Cardiac septum (tissue), 1 donor: ENCODE data around the gene PPP1R14D. TPM values are rescaled to one million over a fixed set of nuclear protein-coding genes. Genes with fewer than 3 reads are reported as not detected.
"Not testable (repeated sequence)": the region's sequence is repeated elsewhere in the genome, so short reads cannot be mapped to it uniquely, and the experiment has no call there.

ENCODE experiments used
- DNase-seq: peaks from one replicate; pipeline ENCODE4 v3.0.0-alpha.2; 2020; ENCODE audit warnings: low spot score
- intact Hi-C: fragments of 100-400 bp; cut with DNase I; formaldehyde crosslinking; loops from one replicate; pipeline ENCODE4 v1.14.0; 2022
- long read RNA-seq: library from polyadenylated mRNA; unstranded; transcript quantifications from one replicate; pipeline ENCODE4 v2.0.0, GENCODE V29; 2021
- total RNA-seq: library from RNA; stranded (reverse); fragmentation: NEBNext Ultra II Directional; extraction: Animal tissue kit (Norgen Biotek cat#: 25700); gene quantifications from one replicate; pipeline ENCODE4 v1.2.1, GENCODE V29; 2021
- donor health status: DM: no; HTN: no; CAD: no.

Gene PPP1R14D, protein sequence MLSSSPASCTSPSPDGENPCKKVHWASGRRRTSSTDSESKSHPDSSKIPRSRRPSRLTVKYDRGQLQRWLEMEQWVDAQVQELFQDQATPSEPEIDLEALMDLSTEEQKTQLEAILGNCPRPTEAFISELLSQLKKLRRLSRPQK
- not detected for total RNA-seq
- long read RNA-seq = 0 reads

DNA sequence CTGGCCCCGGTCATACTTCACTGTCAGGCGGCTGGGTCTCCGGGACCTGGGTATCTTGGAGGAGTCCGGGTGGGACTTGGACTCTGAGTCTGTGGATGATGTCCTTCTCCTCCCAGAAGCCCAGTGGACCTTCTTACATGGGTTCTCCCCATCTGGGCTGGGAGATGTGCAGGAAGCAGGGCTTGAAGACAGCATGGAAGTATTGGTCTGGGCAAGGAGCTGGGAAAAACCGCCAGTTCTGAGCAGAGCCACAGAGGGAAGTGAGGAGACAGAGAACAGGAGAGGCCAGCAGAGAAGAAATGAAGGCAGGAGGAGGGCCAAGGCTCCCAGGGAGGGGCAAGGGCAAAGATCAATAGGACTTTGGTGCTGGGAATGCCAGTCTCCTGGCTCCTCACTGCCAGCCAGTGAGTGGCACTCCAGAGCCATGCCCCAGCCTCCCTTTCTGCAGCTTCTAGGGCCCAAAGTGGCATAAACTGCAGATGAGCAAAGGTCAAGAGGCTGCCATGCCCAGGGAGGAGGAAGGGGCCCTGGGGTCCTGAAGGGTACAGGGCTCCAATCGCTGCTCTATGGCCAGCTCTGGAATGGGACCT, at the start of gene PPP1R14D:
PPP1R14D (minus strand) TSS at position 262 of the 590 bp plus-strand sequence; CDS start at position 195, 67 bp downstream.
- intact Hi-C loops = no loop called here
- DNase-seq = no peak

DNA sequence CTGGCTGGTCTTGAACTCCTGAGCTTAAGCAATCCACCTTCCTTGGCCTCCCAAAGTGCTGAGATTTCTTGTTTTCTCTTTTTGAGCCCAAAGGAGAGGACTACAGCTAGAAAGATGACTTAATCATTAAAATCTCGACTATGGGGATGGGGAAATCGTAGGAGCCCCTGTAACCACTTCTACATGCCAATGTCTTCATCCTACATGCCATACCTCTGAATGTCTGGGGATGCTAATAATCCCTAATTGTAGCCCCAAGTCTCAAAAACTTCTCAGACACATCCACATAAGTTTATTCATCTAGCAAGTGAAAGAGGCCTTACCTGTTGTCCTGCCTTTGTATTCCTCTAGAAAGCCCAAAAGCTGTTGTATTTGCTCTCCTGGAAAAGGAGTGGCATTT, 49.2 kb upstream of the PPP1R14D start:
- intact Hi-C loops = no loop called here
- DNase-seq = no peak

DNA sequence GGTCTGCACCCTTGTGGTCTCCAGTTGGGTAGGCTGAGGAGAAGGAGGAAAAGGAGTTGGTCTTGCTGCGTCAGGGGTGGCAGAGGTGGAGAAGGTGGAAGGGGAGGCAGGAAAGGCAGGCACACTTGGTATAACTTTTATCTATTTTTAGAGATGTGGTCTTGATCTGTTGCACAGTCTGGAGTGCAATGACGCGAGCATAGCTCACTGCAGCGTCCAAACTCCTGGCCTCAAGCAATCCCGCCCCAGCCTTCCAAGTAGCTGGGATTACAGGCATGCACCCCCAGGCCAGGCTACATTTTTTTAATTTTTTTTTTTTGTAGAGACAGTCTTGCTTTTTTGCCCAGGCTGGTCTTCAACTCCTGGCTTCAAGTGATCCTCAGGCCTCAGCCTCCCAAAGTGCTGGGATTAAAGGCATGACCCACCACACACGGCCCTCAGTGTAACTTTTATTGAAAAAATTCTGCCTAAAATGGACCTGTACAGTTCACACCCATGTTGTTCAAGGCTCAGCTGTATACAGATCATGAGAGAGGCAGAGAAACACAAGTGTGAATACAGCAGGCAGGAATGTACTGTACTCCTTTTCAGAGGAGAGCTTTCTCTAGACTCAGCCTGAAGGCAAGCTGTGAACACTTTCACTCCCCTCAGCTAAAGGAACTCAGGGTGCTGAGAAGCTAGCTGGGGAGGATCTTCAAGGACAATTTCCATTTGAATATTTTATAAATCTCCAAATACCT, 47.7 kb upstream of the PPP1R14D start:
- intact Hi-C loops = no loop called here

DNA sequence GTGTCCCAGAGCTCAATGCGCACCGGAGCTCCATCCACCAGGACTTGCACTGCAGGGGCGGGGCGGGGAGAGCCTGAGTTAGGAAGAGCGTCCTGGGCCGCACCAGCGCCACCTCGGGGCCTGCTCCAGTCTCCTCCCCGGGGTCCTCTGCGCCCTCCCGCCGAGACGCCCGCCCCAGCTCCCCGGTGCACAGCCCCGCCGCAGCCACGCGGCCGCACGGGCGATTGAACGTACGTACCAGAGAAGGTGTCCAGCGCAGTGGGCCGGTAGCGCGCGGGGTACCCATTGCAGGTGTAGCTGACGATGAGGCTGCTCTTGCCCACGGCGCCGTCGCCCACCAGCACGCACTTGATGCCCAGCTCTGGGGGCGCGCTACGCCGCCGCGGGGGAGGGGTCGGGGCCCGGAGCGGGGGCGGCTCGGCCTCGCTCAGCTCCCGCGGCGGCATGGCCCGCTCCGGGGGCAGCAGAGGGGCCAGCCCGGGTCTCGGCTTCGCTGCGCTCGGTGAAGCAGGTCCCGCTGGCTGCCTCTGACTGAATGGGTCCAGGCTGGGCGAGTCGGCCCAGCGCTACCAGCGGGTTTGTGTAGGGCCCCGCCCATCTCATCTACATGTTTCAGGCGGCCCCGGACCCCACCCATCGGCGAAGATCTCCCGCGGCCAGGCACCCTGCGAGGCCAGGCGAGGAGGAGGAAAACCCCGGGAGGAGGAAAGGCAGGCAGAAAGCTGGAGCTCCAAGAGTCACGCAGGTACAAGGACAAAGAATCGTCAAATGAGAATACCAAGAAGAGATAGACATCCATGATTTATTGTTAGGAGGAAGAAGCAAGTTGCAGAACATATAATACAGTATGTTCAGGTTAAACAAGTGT, 45.4 kb upstream of the PPP1R14D start, which contains the start of gene RHOV:
RHOV (minus strand) TSS at position 541 of the 868 bp plus-strand sequence; CDS start at position 446, 95 bp downstream.
- intact Hi-C loops = no loop called here
- DNase-seq = no peak

More for the DNA sequence above, 47.7 kb upstream of the PPP1R14D start:
- DNase-seq = no peak

DNA sequence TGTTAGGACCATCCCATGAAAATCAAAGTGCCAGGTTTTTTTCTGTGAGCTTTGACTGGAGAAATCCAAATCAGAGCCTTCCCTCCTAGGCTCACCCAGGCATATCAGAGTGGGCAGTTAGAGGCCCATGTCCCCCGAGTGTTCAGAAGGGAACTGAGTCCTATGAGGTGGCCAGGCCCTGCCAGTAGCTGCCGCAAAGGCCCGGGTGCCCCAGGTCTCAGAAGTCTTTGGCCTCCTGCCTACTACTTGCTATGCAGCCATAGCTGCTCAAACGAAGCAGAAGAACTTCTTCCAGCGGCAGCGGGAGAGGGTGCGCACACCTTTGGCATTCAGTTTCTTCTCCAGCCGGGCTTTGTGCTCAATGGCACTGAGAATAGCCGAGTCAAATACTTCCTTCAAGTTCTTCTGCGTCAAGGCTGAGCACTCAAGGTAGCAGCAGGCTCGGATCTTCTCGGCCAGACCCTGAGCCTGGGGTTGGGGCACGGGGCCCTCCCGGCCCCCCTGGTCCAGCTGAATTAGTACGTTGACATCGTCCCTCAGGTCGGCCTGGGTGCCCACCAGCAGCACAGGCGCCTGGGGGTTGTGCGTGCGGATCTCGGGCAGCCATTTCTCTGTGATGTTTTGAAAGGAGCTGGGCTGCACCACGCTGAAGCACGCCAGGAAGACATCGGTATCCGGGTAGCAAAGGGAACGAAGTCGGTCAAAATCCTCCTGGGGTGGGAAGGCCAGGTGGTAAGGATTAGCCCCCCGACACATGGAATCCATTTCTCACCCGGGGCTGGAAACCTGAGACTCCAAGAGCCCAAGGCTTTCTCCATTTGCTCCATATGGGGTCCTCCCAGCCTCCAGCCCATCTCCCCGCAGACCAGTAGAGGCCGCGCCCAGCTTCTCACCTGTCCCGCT, 44.5 kb upstream of the PPP1R14D start:
- DNase-seq = no peak
- intact Hi-C loops = no loop called here

DNA sequence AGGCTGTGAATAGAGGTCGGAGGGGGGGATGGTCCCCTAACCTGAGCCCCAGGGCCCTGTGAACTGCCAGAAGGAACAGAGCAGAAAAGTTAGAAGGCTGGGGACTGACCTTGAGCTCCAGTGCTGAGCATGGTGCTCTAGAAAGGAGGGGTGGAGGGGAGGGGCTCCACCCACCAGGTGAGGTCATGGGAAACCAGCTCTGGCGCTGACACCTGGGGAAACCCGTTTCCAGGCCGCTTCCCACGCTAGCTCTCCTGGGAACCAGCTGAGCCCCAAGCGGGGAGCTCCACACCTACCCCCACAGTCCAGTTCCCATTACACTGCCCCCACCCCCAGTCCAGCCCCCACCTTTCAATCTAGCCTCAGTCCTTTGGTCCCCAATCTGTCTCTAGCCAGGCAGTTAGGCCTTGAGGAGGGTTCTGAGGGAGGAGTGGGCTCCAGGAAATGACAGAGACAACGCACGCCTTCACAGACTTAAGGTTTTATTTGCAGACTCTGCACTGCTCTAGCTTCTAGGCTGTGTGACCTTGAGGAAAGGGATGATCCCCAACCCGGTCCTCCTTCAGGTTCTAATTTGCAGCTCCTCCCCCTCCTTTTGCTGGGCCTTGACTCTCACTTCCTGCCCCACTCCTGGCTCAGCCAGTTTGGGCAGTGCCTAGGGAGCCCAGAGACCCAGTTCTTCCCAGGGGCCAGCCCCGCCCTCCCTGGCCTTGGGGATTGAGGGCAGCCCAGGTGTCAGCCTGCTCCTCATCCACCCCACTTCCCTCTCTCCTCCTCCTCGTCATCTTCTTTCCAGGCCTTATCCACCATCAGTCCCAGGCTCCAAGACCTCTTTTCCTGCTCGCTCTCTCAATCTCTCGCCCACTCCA, 43.5 kb upstream of the PPP1R14D start:
- no peak for DNase-seq
- intact Hi-C loops = no loop called here

DNA sequence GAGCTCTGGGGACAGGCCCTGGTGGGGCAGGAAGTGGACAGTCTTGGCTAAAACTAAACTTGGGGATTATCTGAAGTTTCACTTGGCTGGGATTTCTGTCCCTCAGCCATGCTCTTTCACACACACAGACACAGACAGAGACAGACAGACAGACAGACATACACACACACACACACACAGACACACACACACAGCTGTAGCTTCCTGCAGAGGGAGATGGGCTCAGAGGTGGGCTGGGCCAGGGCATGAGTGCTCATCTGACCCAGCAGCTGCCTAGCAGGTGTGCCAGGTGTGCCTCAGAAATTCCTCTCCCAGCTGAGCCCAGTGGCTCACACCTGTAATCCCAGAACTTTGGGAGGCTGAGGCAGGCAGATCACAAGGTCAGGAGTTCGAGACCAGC, 42.2 kb upstream of the PPP1R14D start:
- DNase-seq = no peak
- intact Hi-C loops = no loop called here

DNA sequence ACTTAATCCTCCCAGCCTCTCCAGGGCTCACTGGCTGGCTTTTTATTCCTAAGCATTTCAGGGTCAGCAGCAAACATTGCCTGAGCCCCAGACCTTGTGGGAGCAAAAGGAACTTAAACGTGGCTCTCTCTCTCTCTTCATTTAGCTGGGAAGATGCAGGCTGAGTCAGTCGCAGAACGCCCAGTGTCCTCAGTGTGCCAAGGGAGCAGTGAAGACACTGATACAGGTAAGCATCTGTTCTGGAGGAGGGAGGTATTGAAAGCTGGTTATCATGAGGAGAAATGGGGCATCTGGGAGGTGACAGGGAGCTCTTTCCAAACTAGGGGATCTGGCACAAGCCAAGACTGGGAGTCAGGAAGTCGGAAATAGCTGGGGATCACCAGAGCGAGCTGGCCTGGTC, 41.2 kb upstream of the PPP1R14D start:
- no peak for DNase-seq
- intact Hi-C loops = no loop called here

DNA sequence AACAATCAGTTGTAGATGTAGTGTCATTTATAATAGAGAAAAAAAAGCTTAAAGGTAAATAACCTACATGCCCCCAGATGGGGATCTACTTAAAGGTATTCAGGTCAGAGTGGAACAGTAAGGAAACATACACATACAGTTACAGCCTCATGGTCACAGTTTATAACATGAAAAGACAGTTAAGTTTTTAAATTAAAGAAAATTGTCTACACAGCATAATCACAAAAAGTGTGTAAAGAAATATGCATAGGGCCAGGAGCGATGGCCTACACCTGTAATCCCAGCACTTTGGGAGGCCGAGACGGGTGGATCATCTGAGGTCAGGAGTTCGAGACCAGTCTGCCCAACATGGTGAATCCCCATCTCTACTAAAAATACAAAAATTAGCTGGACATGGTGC, 38.7 kb upstream of the PPP1R14D start:
- DNase-seq = no peak
- intact Hi-C loops = no loop called here

DNA sequence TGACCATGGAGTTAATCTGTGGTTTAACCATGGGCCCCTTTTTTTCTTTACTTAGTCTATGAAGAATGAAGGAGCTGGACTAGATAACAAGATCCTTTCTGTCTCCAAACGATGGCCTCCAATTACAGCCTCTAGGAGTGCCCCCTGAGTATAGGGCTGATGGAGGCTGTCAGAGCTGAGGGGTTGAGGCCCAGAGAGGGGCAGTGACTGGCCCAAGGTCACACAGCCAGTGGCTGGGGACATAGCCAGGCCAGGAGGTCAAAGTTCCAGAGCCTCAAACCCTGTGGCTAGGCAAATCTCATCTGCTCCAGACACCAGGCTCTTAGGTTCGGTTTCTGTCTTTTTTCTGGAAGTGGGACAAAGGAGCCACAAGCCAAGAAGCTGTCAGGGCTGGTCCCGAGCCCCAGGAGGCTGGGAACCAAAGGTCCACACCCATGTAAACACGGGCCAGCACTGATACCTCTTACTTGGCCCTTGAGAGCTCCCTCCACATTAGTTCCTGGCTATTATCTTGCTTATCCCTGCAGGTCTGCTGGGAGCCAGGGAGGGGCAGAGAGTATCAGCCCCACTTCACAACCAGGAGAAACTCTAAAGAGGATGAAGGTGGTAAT, 35.3 kb upstream of the PPP1R14D start:
- no peak for DNase-seq
- intact Hi-C loops = no loop called here

DNA sequence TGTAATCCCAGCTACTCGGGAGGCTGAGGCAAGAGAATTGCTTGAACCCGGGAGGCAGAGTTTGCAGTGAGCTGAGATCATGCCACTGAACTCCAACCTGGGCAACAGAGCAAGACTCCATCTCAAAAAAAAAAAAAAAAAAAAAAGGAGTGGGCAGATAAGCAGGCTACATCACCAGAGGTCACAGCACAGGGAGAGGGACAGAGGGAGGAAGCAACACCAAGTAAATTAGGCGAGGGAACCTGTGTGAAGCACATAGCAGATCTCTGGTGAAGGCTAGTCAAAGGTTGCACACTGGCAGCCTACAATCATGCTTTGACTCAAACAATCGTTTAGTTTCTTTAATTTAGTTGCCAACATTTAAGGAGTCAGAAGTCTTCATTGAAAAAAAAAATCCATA, 32.6 kb upstream of the PPP1R14D start:
- intact Hi-C loops, DNase-seq: not testable (repeated sequence)

DNA sequence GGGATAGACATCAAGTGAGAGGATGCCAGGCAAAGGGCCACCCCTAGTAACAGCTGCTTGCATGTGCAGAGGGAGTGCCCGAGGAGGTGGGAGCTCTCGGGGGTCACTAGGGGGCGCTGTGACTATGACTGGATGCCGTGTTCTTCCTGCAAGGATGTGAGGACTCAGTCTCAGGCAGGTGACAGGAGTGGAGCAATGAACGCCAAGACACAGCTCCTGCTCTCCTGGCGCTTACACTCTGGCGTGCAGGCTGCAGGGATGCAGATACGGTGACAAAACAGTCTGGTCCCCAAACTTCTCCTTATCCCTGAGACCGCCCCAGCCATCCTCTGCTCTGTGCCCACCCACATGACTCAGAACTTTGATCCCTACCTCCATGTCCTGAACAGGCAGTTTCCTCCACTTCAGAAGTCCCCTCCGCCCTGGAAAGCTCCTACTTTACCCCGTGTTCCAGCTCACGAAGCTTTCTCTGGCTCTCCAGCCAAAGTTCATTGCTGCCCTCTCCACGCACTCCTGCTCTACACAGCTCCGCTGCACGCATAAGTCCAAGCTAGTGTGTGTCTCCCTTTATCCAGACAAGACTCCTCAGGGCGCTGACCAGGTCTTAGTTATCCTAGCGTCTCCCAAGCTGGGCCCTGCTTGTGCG, 30.8 kb upstream of the PPP1R14D start:
- intact Hi-C loops = loop anchor here (10.0 kb wide), 1 partner anchor 325 kb away; no protein-coding TSS in a partner anchor
- DNase-seq = no peak

DNA sequence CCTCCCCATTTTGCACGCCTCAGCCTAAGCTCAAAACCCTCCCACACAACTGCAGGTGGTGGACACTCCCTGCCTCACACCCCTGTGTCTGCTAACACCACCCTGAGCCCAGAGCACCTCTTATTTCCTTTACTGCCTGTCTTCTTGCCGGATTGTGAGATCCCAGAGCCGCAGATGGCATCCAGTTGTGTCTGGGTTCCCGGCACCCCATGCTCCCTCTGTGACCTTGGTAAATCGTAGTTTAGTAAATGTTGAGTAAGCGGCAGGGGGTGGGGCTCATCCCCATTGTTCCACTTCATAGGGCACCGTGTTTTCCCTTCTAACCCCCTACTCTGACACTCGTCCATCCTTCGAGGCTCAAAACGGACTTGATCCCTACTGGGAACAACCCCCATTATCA, 30.2 kb upstream of the PPP1R14D start:
- intact Hi-C loops = loop anchor here (1.0 to 10.0 kb wide), 2 partner anchors 33 to 326 kb away; no protein-coding TSS in a partner anchor
- no peak for DNase-seq

DNA sequence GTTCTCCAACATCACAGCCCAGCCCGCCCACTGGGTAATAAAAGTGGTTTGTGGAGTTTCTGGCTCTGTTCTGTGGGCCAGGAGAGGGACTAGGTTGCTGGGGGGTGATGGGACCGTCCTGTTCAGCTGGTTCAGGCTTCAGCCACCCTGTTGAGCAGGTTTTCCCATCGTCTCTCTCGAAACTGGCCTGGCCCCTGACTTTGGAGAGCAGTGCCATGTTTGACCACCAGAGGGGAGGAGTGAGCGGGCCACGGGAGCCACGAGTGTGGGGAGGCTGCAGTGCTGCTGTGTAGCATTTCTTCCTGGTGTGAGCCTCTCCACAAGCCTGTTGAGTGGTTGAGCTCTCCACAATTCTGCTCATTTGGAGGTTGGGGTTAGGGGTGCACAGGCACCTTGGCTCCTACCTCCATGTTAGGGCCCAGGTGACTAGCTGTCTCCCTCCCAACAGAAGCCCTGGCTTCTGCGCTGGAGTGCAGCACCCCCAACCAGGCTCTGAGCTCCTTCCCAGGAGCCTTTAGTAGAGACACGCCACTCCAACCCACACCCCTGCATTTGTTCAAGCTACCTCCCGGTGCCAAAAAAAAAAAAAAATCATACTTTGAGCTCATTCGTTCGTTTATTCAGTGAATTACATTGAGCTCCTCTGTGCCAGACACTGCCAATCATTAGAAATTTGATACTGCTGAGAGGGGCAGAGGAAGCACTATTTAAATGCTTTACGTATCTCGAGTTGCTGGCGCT, 29.3 kb upstream of the PPP1R14D start:
- DNase-seq = peak; percentile 90
- intact Hi-C loops = loop anchor here (1.0 to 10.0 kb wide), 2 partner anchors 34 to 327 kb away; no protein-coding TSS in a partner anchor

DNA sequence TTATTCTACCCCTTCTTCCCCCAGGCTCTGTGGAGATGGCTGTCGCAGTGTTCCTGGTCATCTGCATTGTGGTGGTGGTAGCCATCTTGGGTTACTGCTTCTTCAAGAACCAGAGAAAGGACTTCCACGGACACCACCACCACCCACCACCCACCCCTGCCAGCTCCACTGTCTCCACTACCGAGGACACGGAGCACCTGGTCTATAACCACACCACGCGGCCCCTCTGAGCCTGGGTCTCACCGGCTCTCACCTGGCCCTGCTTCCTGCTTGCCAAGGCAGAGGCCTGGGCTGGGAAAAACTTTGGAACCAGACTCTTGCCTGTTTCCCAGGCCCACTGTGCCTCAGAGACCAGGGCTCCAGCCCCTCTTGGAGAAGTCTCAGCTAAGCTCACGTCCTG, 28.2 kb upstream of the PPP1R14D start:
- intact Hi-C loops = loop anchor here (10.0 kb wide), 1 partner anchor 328 kb away; no protein-coding TSS in a partner anchor
- no peak for DNase-seq

DNA sequence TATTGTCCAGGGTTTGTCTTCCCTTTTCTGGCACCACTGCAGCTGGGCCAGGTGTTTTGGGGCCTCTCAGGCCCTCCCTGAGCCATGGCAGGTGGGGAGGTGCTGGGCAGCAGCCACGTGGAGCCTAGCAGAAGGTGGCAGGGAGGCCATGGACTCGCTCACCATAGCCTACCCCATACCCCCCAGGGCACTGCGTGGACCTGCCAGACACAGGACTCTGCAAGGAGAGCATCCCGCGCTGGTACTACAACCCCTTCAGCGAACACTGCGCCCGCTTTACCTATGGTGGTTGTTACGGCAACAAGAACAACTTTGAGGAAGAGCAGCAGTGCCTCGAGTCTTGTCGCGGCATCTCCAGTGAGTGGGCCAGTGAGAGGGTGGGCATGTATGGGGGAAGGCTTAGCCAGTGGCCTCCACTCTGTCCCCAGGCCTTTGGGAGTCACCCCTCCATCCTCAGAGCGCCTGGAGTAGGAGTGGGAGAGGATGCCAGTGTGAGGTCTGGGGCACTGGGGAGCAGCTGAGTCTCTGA, 27.3 kb upstream of the PPP1R14D start:
- intact Hi-C loops = loop anchor here (10.0 kb wide), 1 partner anchor 329 kb away; no protein-coding TSS in a partner anchor
- DNase-seq = no peak
